HepG2 (cell line): ENCODE measurements around the gene RANBP6. TPM values are rescaled to one million over a fixed set of nuclear protein-coding genes. Genes with fewer than 3 reads are reported as not detected.

Source experiments
- AKNA ChIP-seq: sonication (generic); formaldehyde crosslinking; IDR thresholded peaks from 2 replicates; pipeline ENCODE4 v1.4.0; 2020; ENCODE audit warnings: missing genetic modification reagents, borderline replicate concordance
- ARID2 ChIP-seq: sonication (generic); formaldehyde crosslinking; IDR thresholded peaks from 2 replicates; pipeline ENCODE4 v1.8.1; 2022; ENCODE audit warnings: mild to moderate bottlenecking, missing genetic modification reagents, borderline replicate concordance
- FOSL1 ChIP-seq: sonication (generic); formaldehyde crosslinking; IDR thresholded peaks from 2 replicates; pipeline ENCODE4 v1.9.0; 2021; ENCODE audit warnings: missing genetic modification reagents, borderline replicate concordance
- FOXC1 ChIP-seq: sonication (generic); formaldehyde crosslinking; IDR thresholded peaks from 2 replicates; pipeline ENCODE4 v1.8.0; 2022; ENCODE audit warnings: mild to moderate bottlenecking, missing genetic modification reagents, borderline replicate concordance
- HMG20A ChIP-seq: IDR thresholded peaks from 2 replicates; pipeline ENCODE4 v1.6.1; 2016; ENCODE audit warnings: borderline replicate concordance
- HNF4A ChIP-seq: sonication (generic); formaldehyde crosslinking; IDR thresholded peaks from 2 replicates; pipeline ENCODE4 v1.4.0; 2020; ENCODE audit warnings: missing genetic modification reagents
- SOX5 ChIP-seq: IDR thresholded peaks from 2 replicates; pipeline ENCODE4 v1.6.1; 2016; ENCODE audit warnings: borderline replicate concordance
- TBP ChIP-seq: sonication (generic); formaldehyde crosslinking; IDR thresholded peaks from 2 replicates; pipeline ENCODE4 v1.5.0; 2020; ENCODE audit warnings: missing genetic modification reagents
- TGIF2 ChIP-seq: IDR thresholded peaks from 2 replicates; pipeline ENCODE4 v1.6.1; 2016; ENCODE audit warnings: control low read depth, missing compliant biosample characterization
- ZNF142 ChIP-seq: sonication (generic); formaldehyde crosslinking; IDR thresholded peaks from 2 replicates; pipeline ENCODE4 v1.4.0; 2020; ENCODE audit warnings: missing genetic modification reagents
- ZNF17 ChIP-seq: sonication (generic); formaldehyde crosslinking; IDR thresholded peaks from 2 replicates; pipeline ENCODE4 v1.5.0; 2020; ENCODE audit warnings: mild to moderate bottlenecking, missing genetic modification reagents
- ZNF639 ChIP-seq: conservative IDR thresholded peaks from 2 replicates; pipeline ENCODE4 v1.6.1; 2018; ENCODE audit warnings: missing genetic modification reagents
- ZNF800 ChIP-seq: sonication (generic); formaldehyde crosslinking; IDR thresholded peaks from 2 replicates; pipeline ENCODE4 v1.4.0; 2020; ENCODE audit warnings: missing genetic modification reagents
- polyA plus RNA-seq, 8 experiments: library from polyadenylated mRNA; depleted of rRNA in 3 of 8; stranded (reverse) in 7 of 8; unstranded in 1 of 8; fragments of >200 nt; fragmentation: Illumina TruSeq in 4 of 8; extraction: Trizol in 4 of 8; gene quantifications; 2 replicates each; pipeline versions ENCODE4 v1.2.1 to v1.2.3, GENCODE V29; 2011 to 2016; ENCODE audit warnings: low read depth in 4 of 8, missing spikeins in 1 of 8, mixed read lengths in 1 of 8; ENCODE audit not compliant: insufficient read depth in 1 of 8
- total RNA-seq, 5 experiments: library from RNA; depleted of rRNA; stranded (reverse); fragments of >200 nt; fragmentation: Illumina TruSeq; extraction: Trizol; gene quantifications; 2 replicates each; pipeline ENCODE4 v1.2.3, GENCODE V29; 2016; ENCODE audit warnings: low read depth in 1 of 5

Gene RANBP6
- total and polyA plus RNA-seq, 2 of the 13 experiments (the other 11 are each of a cell fraction or from before 2014, with no cell fraction given) = 7.5 to 26.0 TPM

- TF ChIP-seq ZNF142 = peak; percentile 74; the same call in 1 of the 2 replicates
- TF ChIP-seq ZNF639 (CRISPR knock-in tag) = no peak
- no peak for TF ChIP-seq ZNF17 (CRISPR knock-in tag)
- TF ChIP-seq FOSL1 = no peak
- TF ChIP-seq HNF4A (CRISPR knock-in tag) = no peak; the same call in 1 of the 2 replicates
- TF ChIP-seq ARID2 = peak; percentile 37; the same call in 1 of the 2 replicates
- peak; percentile 59; the same call in 1 of the 2 replicates for TF ChIP-seq FOXC1 (CRISPR knock-in tag)
- TF ChIP-seq AKNA = peak; percentile 69; the same call in 1 of the 2 replicates
- peak; percentile 3; the same call in 1 of the 2 replicates for TF ChIP-seq SOX5 (CRISPR knock-in tag)
- 0 out of 2 replicates have a peak, but pooled peaks have one; percentile 22 for TF ChIP-seq ZNF800 (CRISPR knock-in tag)
- 0 out of 2 replicates have a peak, but pooled peaks have one; percentile 49 for TF ChIP-seq TBP
- peak; percentile 91; the same call in 1 of the 2 replicates for TF ChIP-seq TGIF2 (CRISPR knock-in tag)
- 0 out of 2 replicates have a peak, but pooled peaks have one; percentile 6 for TF ChIP-seq HMG20A (CRISPR knock-in tag)
These were observed at the start of gene RANBP6 (continued) for GRCh38 chr9:6015278-6016157.
